ENCODE data around the gene MX2.

Gene MX2

GRCh38 chr21:41345934-41346685, 15.7 kb upstream of the MX2 start:
- H3K4me3 ChIP-seq (ENCODE audit: low read depth, low read length) = no peak overlapping the region
- TF ChIP-seq, protein P1, sequence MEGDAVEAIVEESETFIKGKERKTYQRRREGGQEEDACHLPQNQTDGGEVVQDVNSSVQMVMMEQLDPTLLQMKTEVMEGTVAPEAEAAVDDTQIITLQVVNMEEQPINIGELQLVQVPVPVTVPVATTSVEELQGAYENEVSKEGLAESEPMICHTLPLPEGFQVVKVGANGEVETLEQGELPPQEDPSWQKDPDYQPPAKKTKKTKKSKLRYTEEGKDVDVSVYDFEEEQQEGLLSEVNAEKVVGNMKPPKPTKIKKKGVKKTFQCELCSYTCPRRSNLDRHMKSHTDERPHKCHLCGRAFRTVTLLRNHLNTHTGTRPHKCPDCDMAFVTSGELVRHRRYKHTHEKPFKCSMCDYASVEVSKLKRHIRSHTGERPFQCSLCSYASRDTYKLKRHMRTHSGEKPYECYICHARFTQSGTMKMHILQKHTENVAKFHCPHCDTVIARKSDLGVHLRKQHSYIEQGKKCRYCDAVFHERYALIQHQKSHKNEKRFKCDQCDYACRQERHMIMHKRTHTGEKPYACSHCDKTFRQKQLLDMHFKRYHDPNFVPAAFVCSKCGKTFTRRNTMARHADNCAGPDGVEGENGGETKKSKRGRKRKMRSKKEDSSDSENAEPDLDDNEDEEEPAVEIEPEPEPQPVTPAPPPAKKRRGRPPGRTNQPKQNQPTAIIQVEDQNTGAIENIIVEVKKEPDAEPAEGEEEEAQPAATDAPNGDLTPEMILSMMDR (IDR thresholded peaks at IDR 0.05; ENCODE audit: low read depth, low read length) = no peak
- TF ChIP-seq POLR2A (IDR thresholded peaks at IDR 0.05; ENCODE audit: extremely low read depth, insufficient read length) = no peak
- no peak for TF ChIP-seq MYC (IDR thresholded peaks at IDR 0.05; ENCODE audit: low read depth, low read length)
- TF ChIP-seq, protein P2, sequence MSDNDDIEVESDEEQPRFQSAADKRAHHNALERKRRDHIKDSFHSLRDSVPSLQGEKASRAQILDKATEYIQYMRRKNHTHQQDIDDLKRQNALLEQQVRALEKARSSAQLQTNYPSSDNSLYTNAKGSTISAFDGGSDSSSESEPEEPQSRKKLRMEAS (IDR thresholded peaks at IDR 0.05; ENCODE audit: low read depth, low read length) = no peak
- DNase-seq (ENCODE audit: low read depth) = no peak

GRCh38 chr21:41346758-41347157, 15.1 kb upstream of the MX2 start:
- DNase-seq (ENCODE audit: low read depth) = no peak
- TF ChIP-seq POLR2A (IDR thresholded peaks at IDR 0.05; ENCODE audit: extremely low read depth, insufficient read length) = no peak
- TF ChIP-seq MYC (IDR thresholded peaks at IDR 0.05; ENCODE audit: low read depth, low read length) = no peak
- TF ChIP-seq, protein P1 (IDR thresholded peaks at IDR 0.05; ENCODE audit: low read depth, low read length) = no peak
- TF ChIP-seq, protein P2 (IDR thresholded peaks at IDR 0.05; ENCODE audit: low read depth, low read length) = no peak
- H3K4me3 ChIP-seq (ENCODE audit: low read depth, low read length) = no peak overlapping the region

GRCh38 chr21:41348434-41348833, 13.4 kb upstream of the MX2 start:
- no peak overlapping the region for H3K4me3 ChIP-seq (ENCODE audit: low read depth, low read length)
- no peak for DNase-seq (ENCODE audit: low read depth)
- TF ChIP-seq MYC (IDR thresholded peaks at IDR 0.05; ENCODE audit: low read depth, low read length) (no peak), POLR2A (IDR thresholded peaks at IDR 0.05; ENCODE audit: extremely low read depth, insufficient read length) (no peak)
- TF ChIP-seq, protein P1 (IDR thresholded peaks at IDR 0.05; ENCODE audit: low read depth, low read length) = no peak
- TF ChIP-seq, protein P2 (IDR thresholded peaks at IDR 0.05; ENCODE audit: low read depth, low read length) = no peak

GRCh38 chr21:41349126-41349525, 12.7 kb upstream of the MX2 start:
- no peak for DNase-seq (ENCODE audit: low read depth)
- H3K4me3 ChIP-seq (ENCODE audit: low read depth, low read length) = no peak overlapping the region
- no peak for TF ChIP-seq POLR2A (IDR thresholded peaks at IDR 0.05; ENCODE audit: extremely low read depth, insufficient read length)
- TF ChIP-seq, protein P1 (IDR thresholded peaks at IDR 0.05; ENCODE audit: low read depth, low read length) = no peak
- no peak for TF ChIP-seq MYC (IDR thresholded peaks at IDR 0.05; ENCODE audit: low read depth, low read length)

GRCh38 chr21:41349619-41350390, 12.0 kb upstream of the MX2 start:
- TF ChIP-seq, protein P2 (IDR thresholded peaks at IDR 0.05; ENCODE audit: low read depth, low read length) = no peak
- no peak for TF ChIP-seq POLR2A (IDR thresholded peaks at IDR 0.05; ENCODE audit: extremely low read depth, insufficient read length)
- H3K4me3 ChIP-seq (ENCODE audit: low read depth, low read length) = no peak overlapping the region
- DNase-seq (ENCODE audit: low read depth) = no peak

DNA sequence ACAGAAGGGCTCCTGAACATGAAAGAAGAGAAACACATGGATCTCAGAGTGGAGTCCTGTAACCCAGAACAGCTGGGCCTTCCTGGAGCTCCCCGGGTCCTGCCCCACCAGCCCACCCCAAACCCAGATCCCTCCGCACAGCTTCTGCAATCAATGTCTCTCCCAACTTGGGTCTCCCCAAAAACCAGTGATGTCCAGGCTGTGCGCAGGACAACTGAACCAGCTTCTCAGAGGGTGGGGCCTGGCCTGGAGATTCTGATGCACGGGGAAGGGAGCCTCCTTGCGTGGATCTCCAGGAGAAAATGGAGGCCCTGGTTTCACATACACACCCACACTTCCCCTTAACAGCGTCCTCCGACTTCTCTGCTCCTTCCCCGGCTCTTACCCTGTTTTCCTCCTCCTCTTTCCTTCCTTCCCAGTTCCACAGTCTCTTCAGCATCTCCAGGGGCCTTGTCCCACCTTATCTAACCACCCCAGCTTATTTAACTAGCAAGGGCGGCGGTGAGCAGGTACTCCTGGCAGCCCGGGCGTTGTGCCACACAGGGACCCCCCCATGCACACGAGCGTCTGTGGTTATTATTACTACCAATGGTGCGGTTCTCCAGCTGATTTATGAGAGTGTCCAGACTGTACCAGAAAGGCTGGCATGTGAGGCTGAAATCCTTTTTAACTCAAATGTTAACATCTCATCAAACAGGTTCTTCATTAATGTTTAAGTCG, 11.2 kb upstream of the MX2 start:
- no peak for DNase-seq (ENCODE audit: low read depth)
- H3K4me3 ChIP-seq (ENCODE audit: low read depth, low read length) = no peak overlapping the region
- TF ChIP-seq MYC (IDR thresholded peaks at IDR 0.05; ENCODE audit: low read depth, low read length) = no peak
- TF ChIP-seq, protein P2 (IDR thresholded peaks at IDR 0.05; ENCODE audit: low read depth, low read length) = no peak
- TF ChIP-seq POLR2A (IDR thresholded peaks at IDR 0.05; ENCODE audit: extremely low read depth, insufficient read length) = no peak
- TF ChIP-seq, protein P1 (IDR thresholded peaks at IDR 0.05; ENCODE audit: low read depth, low read length) = no peak
